GM19023 (cell line): ENCODE results near the gene SSUH2.
A peak's percentile ranks its signal among the peaks of the same experiment; 100 is the strongest.

Experiments
- ATAC-seq: cut with Tn5 transposase; IDR thresholded peaks from one replicate; pipeline ENCODE4 v1.9.1; 2021; ENCODE audit warnings: mild to moderate bottlenecking, moderate library complexity; ENCODE audit not compliant: unreplicated experiment

Gene SSUH2

DNA sequence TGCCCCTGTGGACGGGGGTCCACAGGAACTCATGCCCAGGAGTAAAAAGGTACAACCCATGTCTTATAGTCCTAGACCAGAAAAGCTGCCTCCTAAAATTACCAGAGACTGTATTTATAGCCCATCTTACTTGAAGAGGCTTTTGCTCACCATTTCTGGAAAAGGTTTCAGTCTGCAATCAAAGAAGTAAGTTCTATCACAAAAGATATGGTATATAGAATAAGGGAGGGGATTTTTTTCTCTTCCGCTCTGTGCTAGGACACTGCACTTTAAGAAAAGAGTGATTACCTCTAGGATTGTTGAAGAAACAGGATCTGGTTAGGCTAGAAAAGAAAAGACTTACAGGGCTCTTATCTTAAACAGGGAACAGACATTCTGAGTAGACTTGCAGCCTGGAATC is 2.6 kb downstream of the SSUH2 start:
- ATAC-seq, result no peak

DNA sequence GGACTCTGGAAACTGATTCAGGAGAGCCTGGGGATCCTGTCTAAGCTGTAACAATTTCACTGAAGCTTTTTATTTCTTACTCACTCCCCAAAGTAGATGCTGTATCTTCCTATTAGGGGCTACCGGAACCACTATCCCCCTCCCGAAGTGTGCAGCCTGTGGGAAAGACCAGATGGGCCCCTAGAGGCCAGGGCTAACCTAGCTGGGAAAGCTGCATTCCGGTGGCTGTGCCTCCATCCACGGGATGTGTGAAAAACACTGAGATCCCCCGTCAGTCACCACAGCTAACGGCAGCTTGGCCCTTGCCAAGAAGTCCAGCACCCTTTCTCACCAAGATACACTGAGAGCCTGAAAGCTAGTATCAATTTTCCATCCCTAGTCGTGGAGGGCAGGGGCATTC is 3.1 kb downstream of the SSUH2 start:
- ATAC-seq, result no peak

DNA sequence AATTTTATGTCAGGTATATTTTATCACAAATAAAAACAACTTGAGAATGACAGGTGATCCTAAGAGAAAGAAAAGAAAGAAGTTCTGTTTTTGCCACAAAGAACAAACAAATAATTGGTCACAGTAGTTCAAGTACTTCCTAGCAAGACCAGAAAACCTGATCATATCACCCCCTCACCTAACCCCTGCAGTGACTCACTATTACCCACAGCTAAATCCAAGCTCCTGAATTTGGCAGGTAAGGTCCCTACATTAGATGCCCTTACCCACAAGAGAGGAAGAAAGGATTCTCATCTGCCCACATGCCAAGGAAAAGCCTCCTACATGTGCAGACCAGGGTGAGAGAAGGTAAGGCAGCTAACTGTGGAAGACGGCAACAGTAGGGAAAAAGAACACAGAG is 4.4 kb downstream of the SSUH2 start:
- ATAC-seq, result no peak

DNA sequence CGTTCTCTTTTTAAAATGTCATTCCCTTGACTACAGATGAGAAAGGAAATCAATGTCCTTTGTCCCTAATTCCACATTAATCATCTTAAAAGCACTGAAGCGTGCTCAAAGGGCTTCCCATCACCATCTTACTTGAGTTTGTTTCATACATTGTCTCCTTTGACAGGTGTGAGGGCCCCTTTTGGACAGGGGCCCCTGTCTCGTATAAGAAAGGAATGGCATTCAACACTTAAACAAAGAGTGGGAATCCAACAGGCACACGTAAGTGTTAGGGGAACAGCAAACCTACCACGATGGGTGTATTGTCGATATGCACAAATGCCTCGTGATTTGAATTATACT is 5.0 kb downstream of the SSUH2 start:
- no peak for ATAC-seq

DNA sequence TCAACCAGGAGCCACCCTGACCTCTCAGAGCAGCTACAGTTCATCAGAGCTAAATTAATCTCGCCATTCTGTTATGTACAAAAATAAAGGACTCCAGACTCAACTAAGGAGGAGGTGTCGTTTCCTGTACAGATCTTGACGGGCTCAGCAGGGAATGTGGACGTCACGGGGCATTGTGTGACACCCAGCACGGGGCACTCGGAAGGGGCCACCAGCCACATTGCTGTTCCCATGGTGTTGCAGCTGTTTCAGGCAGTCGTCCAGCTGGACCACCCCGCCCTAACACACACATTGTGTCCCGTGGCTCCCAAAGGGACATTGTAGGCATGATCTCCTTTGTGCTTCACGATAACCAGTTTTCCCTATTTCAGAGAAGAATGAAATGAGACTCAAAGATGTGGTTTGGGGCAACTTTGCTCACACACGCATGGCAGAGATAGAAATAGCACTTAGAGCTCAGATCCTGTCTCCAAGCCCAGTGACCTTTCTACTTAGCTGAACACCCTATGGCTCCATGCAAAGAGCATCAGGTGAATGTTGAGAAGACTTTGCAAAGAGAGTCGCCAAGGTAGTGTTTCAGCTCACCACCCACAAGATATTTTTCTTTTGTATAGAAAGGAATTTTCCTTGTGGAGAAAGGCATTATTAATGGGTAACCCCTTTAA is 5.5 kb downstream of the SSUH2 start:
- no peak for ATAC-seq

DNA sequence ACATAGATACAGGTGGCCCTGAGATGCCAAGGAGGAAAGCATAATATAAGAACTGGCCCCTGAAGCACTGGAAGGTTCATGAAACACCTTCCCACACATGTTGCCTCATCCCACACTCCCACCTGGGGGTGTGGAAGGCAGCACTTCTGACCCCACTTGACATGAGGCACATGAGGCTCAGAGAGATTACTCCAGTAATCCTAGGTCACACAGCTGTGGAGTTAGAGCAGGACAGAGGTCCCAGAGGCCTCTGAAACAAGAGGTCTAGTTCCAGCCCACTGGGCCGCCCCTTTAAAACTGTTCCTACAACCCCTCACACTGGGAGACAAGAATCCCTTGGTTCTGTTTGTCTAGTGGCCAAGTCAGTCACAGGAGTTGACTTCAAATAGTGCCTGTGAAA is 7.2 kb downstream of the SSUH2 start:
- no peak for ATAC-seq

DNA sequence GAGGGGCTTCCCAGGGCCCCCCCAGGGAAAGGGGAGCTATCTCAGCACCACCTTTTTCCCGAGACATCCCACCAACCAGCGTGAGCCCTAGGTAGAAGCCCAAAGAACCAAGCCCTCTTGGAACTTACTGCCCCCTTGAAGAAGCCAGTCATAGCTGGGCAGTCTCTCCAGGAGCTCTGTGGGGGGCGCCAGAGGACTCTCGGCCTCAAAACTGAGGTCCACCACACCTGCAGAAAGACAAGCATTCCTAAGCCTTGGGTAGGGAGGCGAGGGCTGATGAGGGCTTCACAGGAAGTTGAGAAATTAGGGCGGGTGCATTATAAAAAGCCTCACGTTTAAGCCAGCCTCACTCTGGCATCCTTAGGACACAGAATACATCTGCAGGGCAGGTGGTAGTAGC is 9.0 kb downstream of the SSUH2 start:
- no peak for ATAC-seq

DNA sequence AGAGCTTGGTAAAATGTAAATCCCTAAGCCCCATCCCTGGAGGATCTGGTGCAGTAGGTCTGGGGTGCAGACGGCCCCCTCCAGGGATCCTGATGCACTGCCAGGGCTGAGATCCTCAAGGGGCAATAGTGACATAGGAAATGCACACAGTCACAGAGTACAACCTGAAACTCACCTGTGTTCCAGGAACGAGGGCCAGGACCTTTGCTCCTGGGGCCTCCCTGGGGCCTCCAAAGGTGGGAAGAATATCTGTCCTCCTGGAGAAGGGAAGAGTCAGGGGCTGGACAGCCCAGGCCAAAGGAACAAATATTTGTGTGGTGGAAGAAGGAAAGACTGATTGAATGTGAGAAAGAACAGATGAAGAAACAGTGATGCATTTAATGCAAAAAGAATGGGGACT is 9.5 kb downstream of the SSUH2 start:
- no peak for ATAC-seq

DNA sequence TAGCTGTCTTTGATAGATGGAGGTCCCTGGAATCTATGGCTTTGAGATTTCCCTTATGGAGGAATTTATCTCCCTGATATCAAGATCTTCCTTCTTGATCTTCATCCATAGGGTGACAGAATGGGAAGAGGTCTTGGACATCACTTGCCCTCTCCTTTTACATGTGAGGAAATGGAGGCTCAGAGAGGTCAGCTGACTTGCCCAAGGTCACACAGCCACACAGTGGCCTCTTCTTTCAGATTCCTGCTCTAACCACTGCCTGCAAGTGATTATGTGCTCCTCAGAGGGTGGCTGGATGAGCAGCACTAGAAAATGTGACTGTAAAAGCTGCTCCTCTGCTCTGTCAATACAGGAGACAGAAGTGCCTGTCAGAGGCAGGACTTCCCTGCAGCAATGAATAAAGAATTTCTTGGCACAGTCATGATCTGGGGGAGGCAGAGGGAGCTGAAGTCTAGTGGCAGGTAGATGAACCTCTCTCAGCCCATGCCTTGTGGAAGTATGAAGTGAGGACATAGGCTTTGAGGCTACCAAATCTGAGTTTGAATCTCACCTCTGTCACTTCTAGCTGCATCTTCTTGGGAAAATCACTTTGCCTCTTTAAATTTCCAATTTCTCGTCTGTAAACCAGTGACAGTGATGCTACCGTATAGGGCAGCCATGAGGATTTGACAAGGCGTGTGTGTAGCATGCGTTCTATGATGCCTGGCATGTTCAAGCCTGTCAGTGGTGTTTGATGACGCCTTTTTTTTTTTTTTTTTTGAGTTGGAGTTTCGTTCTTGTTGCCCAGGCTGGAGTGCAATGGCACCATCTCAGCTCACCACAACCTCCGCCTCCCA is 12.0 kb downstream of the SSUH2 start:
- no peak for ATAC-seq

DNA sequence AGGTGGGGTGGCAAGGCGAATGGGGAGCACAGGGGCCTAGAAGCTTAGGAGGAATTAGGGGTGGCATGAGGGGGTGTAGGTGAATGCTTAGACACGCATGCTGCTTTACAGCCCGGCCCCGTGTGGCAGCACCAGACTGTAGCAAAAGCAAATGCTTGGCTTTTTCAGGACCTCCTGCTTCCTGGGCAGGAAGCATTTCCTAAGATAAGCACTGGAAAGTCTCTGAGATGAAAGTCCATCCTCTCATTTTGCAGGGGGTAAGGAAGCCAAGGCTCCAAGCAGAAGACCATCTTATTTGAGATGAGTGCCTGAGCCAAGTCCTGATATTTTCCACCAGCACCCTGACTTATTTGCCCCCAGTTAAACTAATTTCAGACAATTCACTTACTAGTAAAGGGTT is 12.9 kb downstream of the SSUH2 start:
- no peak for ATAC-seq

DNA sequence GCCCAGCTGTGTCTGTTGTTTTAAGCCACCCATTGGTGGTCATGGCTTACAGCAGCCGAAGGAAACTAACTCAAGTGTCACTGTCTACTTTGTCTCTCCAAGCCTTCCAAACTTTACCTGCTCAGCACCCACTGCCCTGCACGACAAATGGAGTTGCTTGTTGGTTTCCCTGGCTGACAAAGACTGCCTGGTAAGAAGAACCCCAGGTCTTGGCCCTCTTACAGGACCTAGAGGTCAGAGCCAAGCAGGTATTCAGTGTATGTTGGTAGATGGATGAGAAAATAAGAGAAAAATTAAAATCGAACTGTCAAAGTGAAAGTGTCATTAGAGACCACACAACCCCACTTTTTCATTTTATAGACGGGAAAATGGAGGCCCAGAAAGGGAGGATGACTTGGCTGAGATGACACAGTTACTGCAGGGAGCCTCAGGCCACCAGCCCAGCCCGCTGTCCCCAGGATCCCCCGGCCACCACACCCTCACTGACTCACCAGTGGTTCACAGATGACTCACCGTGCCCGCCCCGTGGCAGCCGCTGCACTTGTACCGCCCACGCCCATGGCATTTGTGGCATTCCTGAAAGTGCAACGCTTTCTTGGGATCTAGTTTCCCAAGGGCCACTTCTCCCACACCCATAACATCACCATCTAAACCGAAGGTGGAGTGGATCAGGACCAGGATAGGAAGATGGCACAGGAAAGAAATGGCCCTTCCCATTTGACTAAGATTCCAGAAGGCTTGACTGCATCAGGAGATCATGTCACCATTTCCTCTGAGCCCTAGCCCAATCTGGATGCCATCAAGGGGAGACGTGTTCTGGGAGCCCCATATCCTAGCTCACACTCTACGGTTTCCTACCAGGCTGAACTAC is 15.2 kb downstream of the SSUH2 start:
- peak; percentile 57 for ATAC-seq

DNA sequence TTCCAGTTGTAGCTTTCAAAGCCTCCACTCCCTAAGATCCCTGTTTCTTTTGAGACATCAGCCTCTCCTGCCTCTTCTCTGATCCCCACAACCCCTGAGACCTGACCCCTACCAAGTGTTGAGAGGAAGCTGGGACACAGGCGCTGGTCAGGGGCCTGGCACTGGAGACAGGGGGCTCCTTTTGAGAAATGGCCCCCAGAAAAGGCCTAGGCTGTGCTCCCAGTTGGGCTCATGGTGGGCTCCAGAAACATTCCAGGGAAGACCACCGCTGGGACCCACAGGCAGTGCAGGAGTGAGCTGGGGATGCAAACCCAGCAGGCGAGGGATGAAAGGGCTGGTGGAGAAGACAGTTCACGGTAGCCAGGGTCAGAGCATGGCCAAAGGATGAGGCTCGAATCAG is 16.6 kb downstream of the SSUH2 start:
- ATAC-seq, result no peak

DNA sequence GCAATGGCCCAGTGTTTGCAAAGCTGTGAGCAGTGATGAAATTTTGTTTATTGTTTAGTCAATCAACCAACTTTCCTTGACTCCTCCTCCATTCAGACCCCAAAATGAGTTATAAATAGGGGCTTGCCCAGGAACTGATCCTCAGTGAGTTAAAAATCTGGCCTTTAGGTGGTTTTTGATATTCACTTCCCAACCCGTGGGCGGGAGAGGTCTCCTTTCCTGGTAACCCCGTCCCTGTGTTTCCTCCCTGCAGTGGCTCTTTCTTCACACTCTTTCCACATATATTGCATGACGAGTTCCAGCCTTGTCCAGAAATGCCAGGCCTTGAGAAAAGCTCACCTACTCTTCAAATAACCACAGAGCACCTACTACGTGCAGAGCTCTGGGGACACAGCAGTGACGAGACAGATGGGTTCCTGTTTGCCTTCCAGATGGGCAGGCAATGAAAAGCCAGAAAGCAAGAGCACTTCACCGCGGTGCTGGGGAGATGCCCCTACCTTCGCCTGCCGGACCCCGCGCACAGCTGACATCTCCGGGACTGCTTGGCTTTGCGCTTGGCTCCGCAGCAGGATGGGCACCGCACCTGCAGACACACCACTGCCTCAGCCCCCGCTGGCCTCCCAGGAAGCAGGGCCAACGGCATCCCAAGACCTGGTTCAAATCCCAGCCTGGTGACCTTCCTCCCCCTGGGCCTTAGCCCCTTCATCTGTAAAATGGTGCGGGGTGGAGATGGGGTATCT is 17.2 kb downstream of the SSUH2 start:
- no peak for ATAC-seq

DNA sequence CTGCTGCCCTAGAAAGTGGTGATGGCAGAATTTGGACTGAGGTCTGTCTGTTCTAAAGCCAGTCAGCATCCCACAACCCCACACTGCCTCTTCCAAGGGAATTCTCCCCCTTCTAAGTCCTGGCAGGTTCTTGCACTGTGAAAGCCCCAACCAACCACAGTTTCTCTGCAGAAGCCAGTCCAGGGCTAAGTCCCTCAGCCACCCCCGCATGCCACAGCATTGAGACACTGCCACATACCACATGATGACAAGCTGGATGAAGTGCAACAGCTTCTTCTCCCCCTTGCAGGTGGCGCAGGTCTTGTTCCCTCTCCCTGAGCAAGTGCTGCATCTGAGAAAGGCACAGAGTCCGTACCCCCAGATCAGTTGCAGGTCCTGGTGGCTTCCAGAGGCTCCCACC is 18.6 kb downstream of the SSUH2 start:
- no peak for ATAC-seq

DNA sequence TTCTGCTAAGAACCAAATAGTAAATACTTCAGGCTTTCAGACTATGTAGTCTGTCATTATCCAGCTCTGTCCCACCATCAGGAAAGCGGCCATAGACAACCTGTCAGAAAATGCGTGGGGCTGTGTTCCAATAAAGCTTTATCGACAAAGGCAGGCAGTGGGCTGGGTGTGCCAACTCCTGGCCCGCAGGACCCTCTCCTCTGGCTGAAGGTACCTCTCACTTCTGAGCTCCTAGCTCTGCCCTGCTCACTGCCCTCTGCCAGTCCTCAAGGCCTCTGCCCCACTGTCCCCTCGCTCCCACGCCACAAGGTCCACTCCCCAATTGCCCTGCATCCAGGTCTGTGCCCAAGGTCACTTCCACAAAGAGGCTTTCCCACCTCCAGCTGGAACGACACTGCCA is 20.0 kb downstream of the SSUH2 start:
- ATAC-seq, result no peak

DNA sequence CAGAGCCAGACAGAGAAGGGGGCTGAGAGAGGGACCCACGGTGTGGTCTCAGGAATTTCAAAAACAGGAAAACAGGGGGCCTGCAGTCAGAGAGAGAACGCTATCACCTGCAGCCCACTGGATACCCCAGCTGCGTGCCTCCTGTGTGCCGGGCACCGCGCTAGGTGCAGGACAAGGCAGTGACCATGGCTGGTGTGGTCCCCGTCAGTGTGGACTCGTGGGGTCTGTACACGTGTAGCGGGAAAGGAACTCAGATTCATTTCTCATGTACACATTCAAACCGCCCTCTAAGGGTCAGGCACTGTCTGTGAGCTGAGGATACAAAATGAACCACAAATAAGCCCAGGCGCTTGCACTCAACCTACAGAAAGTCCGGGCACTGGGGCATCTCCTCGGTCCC is 20.9 kb downstream of the SSUH2 start:
- no peak for ATAC-seq

DNA sequence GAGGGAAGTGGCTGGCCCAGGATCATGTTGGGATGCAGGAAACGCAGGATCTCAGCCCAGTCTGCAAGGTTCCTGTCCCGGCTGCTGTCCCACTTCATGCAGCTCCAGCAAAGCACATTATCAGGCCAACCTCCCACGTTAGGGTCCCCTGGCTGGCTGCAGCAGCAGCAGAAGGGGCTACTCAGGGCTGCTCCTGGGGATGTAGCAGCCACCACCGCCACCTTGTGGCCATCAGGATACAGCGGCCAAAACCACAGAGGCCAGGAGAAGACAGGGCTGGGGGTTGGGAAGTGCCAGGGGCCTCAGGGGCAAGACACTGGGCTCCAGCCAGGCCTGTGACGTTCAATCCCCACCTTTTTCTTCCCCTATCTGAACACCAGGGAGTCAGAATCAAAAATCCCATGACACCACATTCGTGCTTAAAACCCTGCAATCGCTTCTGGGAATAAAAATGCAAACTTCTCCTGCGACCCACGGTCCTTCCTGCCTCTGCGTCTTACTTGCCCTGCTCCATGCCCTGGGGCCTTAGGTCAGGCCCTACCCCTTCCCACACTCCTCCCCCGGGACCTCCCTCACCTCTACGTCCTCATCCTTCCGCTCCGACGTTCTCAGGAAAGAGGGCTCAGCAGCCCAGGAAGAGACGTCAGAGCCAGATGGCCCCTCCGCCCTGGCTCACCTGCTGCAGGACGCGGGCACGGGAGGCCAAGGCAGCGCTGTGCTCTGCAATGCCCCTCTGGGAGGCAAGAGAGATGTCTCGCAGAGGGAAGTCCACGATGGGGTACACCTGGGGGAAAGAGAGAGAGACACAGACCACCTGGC is 21.5 kb downstream of the SSUH2 start:
- ATAC-seq, result peak; percentile 91

DNA sequence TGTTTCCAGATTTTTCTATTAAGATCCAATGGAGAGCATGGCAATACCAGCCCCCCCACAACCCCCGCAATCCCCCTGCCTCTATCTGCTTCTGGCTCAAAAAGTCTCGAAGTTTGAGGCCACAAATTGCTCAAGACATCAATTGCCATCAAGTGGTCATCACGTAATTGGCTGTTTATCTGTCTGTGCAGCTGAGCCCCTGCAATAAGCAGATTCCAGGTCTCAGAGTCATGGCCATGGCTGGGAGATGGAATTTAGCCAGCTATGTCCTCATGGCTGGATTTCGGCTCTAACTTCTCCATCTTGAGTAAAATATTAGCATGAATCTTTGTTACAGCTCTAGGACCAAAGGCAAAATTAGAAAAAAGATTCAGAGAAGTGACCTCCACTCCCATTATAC is 22.7 kb downstream of the SSUH2 start:
- no peak for ATAC-seq

DNA sequence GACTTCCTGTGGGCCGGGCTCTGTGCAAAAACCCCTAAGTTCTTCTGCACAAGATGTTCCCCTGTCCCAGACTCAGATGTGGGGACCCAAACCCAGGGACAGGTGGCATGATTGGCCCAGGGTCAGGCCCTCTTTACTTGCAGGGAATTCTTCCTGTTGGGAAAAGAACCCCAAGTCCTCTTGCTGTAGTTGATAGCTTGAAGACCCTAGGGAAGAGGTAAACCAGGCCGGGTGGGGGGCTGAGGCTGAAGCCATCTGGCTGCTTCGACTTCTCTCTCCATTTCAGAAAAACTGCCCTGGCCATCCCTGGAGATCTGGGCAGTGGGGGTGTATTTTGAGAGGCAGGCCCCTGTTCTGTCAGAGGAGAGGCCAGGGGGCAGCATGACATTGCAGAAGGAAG is 23.5 kb downstream of the SSUH2 start:
- no peak for ATAC-seq

DNA sequence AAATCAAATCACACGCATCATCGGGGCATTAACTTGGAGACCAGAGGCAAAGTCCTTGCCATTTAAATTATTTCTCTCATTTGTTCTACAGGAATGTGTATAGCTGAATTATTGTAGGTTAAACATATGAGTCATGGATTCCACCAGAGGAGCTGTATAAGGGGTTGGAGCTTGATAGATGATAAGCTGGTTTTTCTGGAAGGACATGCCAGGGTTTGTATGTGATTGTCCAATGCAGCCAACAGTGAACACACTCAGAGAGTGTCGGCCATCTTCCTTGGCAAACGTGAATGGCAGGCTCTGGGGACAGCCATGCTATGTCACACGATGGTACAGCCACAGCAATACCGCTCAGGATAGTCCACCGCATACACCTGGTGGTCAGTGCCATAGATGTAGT is 25.1 kb downstream of the SSUH2 start:
- no peak for ATAC-seq
